NCI-H774 (cell line): ENCODE results near the gene HMGB2.

Source experiments
- DNase-seq: peaks from one replicate; lab custom pipeline; 2025; lab: John Stamatoyannopoulos, UW

Gene HMGB2

DNA sequence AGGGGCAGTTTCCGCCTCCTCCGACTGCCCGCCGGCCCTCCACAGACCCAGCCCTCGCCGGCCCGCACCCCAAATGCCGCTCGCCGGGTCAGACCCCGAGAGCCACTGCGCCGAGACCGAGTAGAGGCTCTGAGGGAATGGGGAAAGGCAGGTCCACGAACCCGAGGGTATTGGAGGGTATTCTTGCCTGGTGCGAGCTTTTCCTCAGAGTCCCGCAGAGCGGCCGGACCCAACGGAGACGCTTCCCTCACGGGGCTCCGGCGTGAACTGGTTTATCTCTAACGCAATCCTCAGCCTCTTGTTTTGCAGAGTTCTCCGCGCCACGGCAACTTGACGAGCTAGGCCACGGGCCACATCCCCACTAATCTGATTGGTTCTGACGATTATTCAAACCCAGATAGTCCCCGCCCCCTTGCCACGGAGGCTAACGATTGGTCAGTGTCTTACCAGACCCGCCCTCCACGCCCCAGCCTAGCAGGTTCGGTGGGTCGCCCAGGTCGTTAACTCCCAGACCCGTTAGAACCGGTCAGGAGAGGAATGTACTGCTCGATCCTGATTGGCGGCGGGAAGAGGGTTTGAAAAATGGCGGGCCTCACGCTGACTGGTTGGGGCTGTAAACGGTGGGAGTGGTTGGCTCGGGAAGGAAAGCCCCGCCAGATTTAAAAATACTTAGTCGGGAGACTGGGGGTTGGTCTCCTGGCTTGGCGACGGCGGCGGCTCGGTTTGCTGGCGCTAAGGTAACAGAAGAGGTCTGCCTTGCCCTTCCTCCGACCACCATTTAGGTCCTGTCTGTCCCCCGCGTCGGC lies at the start of gene HMGB2:
Gene HMGB2 (minus strand): TSS at position 274 of the 806 bp plus-strand sequence. CDS start 709 bp downstream, outside the sequence.
- peak; percentile 91 for DNase-seq

DNA sequence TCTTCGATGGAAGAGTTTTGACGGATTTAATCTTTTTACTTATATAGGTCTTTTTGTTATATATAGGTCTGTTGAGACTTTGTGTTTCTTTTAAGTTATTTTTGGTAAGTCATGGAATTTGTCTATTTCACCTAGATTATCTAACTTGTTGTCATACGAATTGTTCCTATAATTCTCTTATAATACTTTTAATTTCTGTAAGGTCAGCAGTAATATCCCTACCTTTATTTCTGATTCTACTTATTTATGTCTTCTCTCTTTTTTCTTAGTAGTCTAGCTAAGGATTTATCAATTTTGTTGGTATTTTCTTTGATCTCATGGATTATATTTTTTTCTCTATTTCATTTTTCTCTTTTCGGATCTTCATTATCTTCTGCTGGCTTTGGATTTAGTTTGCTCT lies 48.2 kb upstream of the HMGB2 start:
- no peak for DNase-seq

DNA sequence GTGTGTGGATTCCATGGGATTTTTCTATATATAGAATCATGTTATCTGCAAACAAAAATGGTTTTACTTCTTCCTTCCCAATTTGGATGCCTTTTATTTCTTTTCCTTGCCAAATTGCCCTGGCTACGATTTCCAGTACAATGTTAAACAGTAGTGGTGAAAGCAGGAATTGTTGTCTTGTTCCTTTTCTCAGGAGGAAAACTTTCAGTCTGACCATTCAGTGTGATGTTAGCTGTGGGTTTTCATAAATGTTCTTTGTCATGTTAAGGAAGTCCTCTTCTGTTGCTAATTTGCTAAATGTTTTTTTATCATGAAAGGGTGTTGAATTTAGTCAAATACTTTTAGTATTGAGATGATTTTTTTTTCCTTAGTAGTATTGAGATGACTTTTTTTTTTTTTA lies 47.5 kb upstream of the HMGB2 start:
- DNase-seq = no peak

DNA sequence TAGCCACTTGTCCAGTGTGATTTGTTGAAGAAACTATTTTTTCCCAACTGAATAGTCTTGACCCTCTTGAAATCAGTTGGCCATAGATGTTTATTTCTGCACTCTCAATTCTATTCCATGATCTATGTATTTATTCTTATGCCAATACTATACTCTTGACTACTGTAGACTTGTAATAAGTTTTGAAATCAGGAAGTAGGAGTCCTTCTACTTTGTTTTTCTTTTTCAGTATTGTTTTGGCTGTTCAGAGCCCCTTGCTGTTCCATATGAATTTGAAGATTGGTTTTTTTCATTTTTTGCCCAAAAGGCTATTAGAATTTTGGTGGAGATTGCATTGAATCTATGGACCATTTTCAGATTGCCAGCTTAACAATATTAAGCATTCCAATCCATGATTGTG lies 46.8 kb upstream of the HMGB2 start:
- no peak for DNase-seq

DNA sequence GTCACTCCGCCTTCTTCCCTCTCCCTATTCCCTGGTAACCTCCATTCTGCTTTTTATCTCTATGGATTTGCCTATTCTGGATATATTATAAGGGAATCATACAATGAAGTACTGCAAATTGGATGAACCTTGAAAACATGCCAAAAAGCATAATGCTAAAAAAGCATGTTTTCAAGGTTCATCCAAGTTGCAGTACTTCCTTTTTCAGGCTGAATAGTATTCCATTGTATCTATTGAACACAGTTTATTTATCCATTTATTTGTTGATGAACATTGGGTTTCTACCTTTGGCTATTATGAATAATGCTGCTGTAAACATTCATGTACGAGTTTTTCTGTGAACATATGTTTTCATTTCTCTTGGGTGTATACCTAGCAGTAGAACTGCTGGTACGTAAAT lies 45.8 kb upstream of the HMGB2 start:
- DNase-seq = no peak

DNA sequence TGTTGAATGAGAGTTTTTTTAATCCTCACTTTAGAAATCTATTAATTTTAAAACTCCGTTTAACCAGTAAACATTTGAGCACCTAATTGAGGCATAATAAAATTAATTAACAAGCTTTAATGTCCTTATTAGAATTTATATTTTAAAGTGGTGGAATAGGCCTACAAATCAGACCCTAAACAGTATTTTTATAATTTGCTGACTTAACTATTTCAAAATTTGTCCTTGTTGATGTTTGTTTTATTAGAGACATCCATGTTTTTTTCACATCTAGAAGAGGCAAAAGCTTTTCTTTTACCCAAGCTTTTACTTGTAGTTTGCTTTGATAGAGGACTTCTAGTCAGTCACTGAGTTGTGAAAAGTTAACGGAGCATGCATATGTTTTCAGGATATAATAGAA lies 40.4 kb upstream of the HMGB2 start:
- DNase-seq = no peak

DNA sequence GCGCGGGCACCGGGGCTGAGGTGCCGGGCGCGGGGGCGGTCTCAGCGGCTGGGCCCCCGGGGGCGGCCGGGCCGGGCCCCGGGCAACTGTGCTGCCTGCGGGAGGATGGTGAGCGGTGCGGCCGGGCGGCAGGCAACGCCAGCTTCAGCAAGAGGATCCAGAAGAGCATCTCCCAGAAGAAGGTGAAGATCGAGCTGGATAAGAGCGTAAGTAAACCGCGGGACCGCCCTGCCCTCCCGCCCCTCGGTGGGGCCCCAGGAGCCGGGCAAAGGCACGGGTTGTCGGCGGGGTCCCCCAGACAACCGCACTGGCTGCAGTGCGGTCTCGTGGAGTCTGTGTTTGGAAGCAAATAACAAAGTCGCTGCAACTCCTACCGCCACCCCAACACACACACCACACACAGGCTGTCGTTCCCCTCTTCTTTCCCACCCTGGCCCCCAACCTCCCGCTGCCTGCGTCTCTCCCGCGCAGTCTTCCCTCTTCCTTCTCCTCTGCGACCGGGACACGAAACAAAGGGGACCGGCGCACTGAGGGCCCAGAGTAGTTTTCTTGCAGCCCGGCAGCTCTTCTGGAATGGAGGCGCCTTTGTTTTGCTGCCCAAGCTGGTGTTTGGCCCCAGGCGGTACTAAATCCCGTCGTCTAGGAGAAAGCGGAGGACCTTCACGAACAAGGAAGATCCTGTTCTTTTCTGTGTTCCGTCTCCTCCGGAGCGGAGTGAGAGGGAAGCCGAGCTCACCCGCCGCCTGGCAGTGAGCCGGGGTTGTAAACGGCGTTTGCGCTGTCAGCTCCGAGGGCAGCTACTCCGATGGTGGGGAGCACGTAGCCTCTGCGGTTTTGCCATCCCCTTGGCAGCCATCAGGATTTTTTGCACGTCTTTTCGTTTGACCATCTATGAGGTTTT lies 37.4 kb upstream of the HMGB2 start:
- no peak for DNase-seq

DNA sequence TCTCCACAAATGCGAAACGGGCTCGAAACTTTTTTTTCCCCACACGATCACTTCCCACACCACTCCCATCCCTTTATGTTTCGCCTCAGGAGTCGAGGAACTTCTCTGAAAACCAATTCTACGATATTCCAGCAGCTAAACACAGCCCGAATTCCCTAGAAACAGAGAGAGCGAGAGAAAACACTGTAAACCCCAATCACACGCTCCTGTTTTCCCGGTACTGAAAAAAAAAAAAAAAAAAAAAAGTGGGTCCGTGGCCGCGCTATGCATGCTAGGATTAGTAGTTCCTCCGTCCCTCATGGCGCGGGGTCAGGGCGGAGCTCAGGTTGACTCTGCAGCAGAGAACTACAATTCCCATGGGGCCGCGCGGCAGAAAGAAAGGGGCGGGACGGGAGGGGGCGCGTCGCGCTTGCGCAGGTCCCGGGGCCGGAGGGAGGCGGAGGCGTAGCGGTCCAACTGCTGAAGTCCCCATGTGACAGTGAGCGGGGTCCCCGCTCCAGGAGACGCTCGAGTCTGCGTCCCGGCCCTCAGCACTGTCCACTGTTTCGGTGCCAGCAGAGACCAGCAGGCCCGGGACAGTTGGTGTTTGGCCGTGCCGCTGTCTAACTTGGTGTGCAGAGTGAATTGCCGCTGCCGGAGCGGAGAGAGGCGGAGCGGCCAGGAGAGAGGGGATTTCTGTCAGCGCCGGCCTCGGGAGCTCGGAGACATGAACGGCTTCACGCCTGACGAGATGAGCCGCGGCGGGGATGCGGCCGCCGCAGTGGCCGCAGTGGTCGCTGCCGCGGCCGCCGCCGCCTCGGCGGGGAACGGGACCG lies 36.5 kb upstream of the HMGB2 start, which contains the start of gene SAP30:
Gene SAP30 (plus strand): TSS at position 478 of the 815 bp plus-strand sequence. CDS start 229 bp downstream, at position 707.
- DNase-seq = peak; percentile 86

DNA sequence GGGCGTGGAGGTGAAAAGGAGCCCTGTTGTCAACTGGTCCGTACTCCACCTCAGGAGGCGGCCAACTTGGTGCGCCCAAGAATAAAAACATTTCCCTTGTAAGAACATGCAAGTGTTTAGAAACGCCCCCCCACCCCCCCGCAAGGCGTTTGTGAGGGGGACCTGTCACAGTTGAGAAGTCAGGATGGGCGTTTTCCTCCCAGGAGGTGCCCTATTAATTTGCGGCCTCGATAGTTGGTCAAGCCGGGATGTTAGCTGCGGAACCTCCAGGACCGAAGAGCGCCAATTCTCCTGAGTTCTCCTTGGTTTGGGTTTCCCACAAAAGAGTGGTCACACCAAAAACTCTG lies 35.9 kb upstream of the HMGB2 start:
- DNase-seq = no peak

DNA sequence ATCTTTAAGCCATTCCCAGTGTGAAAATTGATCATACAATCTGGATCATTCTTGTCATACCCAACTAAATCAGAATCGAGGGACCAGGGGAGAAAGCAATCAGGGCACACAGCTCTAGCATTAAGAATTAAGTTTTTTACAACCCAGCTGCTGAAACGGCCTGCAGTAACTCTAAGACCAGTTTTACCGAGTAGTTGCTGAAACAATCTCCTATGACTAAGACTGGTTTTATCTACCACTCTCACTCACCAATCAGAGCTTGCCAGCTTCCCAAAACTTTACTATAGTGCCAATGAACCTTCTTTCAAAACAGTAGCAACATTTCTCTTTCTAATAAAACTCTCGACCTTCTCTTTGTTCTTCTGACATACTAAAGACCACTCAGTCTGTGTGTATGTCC lies 33.8 kb upstream of the HMGB2 start:
- no peak for DNase-seq

DNA sequence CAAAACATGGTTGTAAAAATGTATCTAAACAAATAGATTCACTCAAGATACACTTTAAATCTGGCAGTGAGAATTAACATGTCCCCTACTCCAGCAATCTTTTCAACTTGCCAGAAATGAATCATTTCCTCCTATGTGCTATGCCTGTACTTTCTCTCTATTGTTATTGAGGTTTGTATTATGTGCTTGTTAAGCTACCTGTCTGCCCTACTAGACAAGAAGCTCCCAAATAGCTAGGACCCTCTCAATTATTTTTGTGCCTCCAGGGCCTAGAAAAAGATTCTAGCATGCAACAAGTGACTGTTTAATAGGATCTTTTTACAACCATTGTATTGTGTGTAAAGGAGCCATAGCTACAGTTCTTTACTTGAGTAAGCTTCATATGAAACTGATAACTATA lies 33.1 kb upstream of the HMGB2 start:
- DNase-seq = no peak

DNA sequence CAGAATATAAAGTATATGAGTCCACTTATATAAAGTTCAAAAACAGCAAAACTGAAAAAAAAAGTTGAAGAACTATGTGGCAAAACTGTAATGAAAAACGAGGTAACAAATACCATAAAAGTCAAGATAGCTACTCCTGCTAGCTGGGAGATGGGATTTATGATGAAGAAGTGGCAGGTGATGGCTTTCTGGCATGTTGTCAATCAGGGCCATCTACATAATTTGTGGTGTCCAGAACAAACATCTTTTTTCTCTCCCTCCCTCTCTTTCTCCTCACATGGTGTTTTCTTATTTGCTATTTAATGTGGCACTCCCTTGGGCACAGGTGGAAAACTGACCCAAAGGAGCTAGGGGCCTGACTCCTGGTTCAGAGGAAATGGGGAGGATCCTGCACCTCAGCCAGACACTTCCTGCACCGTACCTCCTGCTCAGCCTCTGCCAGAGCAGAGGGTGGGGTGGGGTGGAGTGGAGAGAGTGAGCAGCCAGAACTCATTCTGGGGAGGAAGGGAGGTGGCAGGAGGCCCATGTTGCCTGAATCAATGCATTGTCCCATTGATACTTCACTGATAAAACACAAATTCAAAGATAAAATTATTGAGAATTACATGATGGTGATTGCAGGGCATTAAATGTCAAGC lies 31.3 kb upstream of the HMGB2 start:
- DNase-seq = no peak

DNA sequence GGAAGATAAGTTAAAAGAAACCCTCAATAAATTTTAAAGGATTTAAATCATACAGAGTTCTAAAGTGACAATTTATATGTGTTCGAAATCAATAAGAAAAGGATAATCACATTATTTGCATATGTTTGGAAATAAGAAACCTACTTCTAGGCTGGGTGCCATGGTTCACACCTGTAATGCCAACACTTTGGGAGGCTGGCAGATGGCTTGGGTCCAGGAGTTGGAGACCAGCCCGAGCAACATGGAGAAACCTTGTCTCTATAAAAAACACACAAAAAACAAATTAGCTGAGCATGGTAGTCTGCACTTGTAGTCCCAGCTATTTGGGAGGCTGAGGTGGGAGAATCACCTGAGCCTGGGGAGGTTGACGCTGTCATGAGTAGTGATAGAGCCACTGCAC lies 28.5 kb upstream of the HMGB2 start:
- no peak for DNase-seq

DNA sequence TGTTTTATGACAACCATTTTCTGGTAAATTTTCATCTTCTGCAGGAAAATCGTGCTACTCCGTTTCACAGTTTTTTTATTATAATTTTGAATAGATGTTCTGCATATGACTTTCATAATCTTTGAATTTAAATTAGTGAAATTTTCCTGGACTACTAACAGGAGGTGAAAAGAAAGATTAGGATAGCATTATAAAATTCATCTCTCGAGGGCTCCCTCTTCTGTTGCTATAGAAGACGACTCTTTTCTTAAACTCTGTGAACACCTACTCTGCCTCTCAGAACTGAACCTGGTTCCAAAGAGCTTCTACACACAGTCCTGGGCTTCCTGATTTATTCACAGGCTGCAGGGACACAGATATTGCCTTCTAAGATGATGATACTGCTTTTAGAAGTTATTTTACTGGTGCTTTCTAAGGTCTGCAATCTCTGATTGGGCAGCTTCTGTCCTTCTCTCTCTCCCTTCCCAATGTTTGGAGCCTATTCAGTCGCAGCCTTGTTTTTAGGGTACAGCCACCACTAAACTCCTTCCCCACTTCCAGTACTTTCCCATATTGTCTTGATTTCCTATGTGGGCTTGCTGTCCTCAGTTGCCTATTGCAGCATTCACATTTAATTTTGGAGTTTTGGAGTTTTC lies 26.5 kb upstream of the HMGB2 start:
- no peak for DNase-seq

DNA sequence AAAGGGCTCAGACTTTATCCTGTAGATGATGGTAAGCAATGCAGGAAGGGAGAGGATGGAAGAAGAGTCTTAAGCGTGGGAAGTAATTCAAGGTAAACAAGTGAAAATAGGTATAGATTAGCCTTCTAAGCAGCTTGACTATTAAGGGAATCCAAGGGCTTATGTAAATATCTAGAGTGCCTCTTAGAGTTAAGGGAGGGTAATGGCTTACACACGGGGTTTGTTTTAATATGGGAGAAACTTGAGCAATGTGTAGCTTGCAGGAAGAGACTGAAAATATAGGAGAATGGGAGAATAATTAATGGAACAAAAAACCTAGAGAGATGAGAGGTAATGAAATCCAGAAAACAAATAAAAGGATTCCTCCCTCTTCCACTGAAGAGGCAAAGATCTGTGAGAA lies 23.8 kb upstream of the HMGB2 start:
- DNase-seq = no peak

DNA sequence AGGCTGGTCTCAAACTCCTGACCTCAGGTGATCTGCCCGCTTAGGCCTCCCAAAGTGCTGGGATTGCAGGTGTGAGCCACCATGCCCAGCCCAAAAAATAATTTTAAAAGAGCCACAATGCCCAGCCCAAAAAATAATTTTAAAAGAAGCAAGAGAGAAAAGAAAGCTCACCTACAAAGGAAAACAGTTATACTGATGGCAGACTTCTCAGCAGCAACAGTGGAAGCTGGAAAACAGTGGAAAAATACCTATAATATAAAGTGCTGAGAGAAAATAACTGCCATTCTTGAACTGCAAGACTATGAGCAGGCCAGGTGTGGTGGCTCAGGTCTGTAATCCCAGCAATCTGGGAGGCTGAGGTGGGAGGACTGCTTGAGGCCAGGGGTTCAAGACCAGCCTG lies 13.3 kb upstream of the HMGB2 start:
- DNase-seq = no peak

DNA sequence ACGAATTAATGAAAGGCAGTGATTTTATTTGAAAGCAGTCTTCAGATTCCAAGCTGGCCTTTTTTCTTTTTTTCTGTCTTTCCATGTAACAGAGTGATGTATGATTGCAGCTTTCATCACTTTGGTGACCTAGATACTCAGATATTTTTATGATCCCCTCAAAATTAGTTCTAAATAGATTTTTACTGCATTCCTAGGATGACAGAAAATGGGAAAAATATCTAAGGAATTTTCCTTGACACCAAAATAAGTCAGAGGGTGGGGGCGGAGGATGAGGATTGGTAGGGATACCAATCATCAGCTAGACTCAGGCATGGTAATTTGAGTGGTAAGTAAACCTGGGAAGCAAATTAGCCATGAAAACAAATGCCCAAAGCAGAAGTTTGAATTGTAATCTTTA lies 11.9 kb upstream of the HMGB2 start:
- no peak for DNase-seq

DNA sequence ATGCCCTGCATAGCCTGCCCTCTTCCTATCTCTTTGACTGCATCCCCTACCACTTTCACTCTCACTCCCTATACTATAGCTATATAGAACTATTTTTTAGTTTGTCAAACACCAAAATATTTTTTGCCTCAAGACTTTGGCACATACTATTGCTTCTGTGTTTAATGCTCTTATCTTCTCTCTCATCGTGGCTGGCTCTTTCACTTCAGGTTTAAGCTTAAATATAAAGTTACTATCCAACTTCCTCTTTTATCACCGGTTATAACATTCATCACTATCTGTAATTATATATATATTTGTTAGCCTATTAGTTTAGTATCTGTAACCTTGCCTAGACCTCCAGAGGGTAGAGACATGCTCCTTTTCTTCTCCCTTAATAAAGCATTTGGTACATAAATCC lies 11.5 kb upstream of the HMGB2 start:
- no peak for DNase-seq

DNA sequence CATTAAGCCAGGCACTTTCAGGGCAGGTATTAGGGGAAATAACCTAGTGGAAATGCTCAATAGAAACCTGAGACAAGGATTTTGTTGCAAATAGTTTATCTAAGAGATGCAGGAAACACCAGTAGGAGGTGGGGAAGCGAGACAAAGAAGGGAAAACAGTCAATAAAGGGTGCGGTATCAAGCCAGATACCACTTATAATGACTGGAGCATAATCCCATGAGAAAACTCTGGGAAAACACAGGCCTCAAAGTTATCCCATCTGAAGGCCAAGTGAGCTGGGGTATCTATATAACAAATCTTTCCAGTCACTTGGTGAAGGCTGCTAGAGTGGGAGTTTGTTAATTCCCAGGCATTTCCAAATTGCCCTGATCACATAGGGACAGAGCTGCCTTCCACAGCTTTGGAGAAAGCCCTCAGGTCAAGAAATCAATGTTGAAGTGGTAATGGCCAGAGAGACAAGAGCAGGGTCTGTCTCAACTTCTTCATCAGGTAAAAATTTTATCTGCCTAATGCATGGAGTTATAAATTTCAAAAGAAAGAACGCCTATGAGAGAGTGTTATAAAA lies 9.8 kb upstream of the HMGB2 start:
- DNase-seq = no peak

DNA sequence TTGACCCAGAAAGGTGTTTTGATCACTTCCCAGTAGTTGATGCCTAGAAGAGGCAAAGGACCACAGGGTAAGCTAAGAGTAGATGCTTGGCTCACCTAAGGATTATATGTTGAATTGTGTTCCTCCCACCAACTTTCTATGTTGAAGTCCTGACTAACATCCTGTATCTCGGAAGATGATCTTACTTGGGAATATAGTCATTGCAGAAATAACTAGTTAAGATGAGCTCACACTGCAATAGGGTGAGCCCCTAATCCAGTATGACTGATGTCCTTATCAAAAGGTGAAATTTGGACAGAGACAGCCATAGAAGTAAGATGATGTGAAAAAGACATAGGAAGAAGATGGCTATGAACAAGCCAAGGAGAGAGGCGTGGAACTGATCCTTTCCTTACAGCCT lies 3.3 kb upstream of the HMGB2 start:
- DNase-seq = no peak
